ENCODE results near the gene MICALL2.

DNA sequence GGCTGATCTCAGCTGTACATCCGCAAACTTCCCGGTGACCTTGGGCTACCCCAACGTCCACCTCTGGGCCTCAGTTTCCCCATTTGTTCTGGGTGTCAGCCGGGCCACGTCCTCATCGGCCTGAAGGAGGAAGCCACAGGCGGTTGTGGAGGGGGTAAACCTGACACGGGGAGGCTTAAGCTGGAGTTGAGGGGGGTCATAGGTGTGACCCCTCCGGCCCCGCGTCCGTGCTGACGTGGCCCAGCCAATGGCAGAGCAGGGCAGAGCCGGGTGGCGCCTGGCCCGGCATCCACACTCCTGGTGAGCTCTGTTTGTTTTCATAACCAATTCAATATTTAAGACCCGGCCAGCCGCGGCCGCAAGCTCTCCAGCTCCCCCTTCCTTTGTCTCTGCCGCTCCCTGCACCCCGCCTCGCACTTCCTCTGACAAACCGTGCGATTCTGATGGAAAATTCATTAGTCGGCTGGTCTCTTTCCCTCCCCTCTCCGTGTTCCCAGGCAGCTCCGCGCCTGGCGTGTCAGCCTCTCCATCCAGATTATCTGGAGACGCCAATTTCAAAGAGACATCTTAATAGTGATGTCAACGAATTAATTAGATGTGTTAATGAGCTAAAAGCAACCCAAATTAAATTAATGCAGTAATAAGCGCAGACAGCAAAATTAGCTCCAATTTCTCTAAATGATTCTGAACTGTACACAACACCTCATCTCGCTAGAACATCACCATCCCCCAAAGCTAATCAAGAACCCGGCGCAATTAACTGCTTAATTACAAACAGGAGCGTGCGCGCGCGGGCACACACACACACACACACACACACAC is 55.4 kb downstream of the MICALL2 start:
- no peak for TF ChIP-seq ZNF121 (CRISPR knock-in tag; IDR thresholded peaks at IDR 0.05)
- TF ChIP-seq CTCF (IDR thresholded peaks at IDR 0.05): no peak
- no peak for TF ChIP-seq RELA (CRISPR knock-in tag; IDR thresholded peaks at IDR 0.05; ENCODE audit: borderline replicate concordance)
- no peak for TF ChIP-seq ZNF396 (CRISPR knock-in tag; IDR thresholded peaks at IDR 0.05; ENCODE audit: borderline replicate concordance)
- TF ChIP-seq, protein P1, sequence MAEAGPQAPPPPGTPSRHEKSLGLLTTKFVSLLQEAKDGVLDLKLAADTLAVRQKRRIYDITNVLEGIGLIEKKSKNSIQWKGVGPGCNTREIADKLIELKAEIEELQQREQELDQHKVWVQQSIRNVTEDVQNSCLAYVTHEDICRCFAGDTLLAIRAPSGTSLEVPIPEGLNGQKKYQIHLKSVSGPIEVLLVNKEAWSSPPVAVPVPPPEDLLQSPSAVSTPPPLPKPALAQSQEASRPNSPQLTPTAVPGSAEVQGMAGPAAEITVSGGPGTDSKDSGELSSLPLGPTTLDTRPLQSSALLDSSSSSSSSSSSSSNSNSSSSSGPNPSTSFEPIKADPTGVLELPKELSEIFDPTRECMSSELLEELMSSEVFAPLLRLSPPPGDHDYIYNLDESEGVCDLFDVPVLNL (CRISPR knock-in tag; IDR thresholded peaks at IDR 0.05; ENCODE audit: borderline replicate concordance, low read depth): no peak
- no peak for TF ChIP-seq ZBTB21 (CRISPR knock-in tag; IDR thresholded peaks at IDR 0.05; ENCODE audit: borderline replicate concordance)
- TF ChIP-seq JUN (CRISPR knock-in tag; IDR thresholded peaks at IDR 0.05): no peak
- TF ChIP-seq, protein P2, sequence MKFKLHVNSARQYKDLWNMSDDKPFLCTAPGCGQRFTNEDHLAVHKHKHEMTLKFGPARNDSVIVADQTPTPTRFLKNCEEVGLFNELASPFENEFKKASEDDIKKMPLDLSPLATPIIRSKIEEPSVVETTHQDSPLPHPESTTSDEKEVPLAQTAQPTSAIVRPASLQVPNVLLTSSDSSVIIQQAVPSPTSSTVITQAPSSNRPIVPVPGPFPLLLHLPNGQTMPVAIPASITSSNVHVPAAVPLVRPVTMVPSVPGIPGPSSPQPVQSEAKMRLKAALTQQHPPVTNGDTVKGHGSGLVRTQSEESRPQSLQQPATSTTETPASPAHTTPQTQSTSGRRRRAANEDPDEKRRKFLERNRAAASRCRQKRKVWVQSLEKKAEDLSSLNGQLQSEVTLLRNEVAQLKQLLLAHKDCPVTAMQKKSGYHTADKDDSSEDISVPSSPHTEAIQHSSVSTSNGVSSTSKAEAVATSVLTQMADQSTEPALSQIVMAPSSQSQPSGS (CRISPR knock-in tag; IDR thresholded peaks at IDR 0.05; ENCODE audit: borderline replicate concordance, low read depth): no peak
- no peak; the same call in 1 of the 2 replicates for TF ChIP-seq TP53 (CRISPR knock-in tag; IDR thresholded peaks at IDR 0.05)
- TF ChIP-seq, protein P3, sequence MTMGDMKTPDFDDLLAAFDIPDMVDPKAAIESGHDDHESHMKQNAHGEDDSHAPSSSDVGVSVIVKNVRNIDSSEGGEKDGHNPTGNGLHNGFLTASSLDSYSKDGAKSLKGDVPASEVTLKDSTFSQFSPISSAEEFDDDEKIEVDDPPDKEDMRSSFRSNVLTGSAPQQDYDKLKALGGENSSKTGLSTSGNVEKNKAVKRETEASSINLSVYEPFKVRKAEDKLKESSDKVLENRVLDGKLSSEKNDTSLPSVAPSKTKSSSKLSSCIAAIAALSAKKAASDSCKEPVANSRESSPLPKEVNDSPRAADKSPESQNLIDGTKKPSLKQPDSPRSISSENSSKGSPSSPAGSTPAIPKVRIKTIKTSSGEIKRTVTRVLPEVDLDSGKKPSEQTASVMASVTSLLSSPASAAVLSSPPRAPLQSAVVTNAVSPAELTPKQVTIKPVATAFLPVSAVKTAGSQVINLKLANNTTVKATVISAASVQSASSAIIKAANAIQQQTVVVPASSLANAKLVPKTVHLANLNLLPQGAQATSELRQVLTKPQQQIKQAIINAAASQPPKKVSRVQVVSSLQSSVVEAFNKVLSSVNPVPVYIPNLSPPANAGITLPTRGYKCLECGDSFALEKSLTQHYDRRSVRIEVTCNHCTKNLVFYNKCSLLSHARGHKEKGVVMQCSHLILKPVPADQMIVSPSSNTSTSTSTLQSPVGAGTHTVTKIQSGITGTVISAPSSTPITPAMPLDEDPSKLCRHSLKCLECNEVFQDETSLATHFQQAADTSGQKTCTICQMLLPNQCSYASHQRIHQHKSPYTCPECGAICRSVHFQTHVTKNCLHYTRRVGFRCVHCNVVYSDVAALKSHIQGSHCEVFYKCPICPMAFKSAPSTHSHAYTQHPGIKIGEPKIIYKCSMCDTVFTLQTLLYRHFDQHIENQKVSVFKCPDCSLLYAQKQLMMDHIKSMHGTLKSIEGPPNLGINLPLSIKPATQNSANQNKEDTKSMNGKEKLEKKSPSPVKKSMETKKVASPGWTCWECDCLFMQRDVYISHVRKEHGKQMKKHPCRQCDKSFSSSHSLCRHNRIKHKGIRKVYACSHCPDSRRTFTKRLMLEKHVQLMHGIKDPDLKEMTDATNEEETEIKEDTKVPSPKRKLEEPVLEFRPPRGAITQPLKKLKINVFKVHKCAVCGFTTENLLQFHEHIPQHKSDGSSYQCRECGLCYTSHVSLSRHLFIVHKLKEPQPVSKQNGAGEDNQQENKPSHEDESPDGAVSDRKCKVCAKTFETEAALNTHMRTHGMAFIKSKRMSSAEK (CRISPR knock-in tag; IDR thresholded peaks at IDR 0.05; ENCODE audit: borderline replicate concordance): no peak
- TF ChIP-seq CREB1 (CRISPR knock-in tag; IDR thresholded peaks at IDR 0.05): no peak
- TF ChIP-seq, protein P4, sequence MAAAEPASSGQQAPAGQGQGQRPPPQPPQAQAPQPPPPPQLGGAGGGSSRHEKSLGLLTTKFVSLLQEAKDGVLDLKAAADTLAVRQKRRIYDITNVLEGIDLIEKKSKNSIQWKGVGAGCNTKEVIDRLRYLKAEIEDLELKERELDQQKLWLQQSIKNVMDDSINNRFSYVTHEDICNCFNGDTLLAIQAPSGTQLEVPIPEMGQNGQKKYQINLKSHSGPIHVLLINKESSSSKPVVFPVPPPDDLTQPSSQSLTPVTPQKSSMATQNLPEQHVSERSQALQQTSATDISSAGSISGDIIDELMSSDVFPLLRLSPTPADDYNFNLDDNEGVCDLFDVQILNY (CRISPR knock-in tag; IDR thresholded peaks at IDR 0.05): no peak
